Fibroblast of skin of scalp (primary cell): ENCODE measurements around the gene HSD3B7.

Experiments used
- DNase-seq: peaks from one replicate; pipeline ENCODE4 v3.0.0-alpha.2; 2013

HSD3B7 gene

GRCh38 chr16:30957456-30958174, 27.4 kb upstream of the HSD3B7 start, which contains the start of gene SETD1A:
TSS of gene SETD1A (plus strand) at chr16:30957754. CDS start at chr16:30958732, 978 bp downstream.
- peak; percentile 97 for DNase-seq

DNA sequence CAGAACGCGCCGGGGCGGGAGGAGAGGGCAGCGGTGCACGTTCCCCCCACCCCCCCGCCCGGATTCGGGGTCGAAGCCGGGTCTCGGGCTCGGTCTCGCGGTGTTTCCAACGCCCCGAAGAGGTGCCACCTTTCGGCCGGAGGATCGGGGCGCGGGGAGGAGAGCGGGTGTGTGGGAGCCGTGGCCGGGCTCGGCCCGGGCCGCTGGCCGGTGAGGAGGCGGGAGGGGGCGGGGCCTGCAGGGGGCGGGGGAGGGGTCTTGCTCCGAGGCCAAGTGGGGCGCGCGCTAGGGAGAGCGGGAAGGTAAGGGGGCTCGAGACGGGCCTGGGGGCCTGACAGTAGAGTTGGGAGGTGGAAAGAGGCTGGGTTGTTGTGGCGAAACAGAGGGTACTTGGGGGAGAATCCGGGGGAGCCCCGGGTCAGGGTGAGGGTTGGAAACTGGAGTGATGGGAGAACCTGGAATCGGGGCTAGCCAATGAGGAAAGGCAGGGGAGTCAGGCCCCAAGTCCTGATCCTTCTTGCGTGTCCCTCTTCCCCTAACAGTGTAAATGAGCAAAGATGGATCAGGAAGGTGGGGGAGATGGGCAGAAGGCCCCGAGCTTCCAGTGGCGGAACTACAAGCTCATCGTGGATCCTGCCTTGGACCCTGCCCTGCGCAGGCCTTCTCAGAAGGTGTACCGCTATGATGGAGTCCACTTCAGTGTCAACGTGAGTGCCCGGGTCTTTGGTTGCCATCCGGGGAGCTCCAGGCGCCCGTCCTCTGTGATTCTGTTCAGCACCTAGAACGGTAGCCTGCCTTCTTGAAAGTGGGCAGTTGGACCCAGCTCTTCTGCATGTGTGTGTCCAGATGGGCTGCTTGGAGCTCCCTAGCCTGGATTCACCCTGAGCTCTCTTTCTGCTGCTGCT, 26.6 kb upstream of the HSD3B7 start:
- DNase-seq = peak; percentile 58

GRCh38 chr16:30961384-30961783, 23.6 kb upstream of the HSD3B7 start:
- no peak for DNase-seq

- DNase-seq = no peak
These were observed 21.0 kb upstream of the HSD3B7 start for GRCh38 chr16:30963925-30964511.

DNA sequence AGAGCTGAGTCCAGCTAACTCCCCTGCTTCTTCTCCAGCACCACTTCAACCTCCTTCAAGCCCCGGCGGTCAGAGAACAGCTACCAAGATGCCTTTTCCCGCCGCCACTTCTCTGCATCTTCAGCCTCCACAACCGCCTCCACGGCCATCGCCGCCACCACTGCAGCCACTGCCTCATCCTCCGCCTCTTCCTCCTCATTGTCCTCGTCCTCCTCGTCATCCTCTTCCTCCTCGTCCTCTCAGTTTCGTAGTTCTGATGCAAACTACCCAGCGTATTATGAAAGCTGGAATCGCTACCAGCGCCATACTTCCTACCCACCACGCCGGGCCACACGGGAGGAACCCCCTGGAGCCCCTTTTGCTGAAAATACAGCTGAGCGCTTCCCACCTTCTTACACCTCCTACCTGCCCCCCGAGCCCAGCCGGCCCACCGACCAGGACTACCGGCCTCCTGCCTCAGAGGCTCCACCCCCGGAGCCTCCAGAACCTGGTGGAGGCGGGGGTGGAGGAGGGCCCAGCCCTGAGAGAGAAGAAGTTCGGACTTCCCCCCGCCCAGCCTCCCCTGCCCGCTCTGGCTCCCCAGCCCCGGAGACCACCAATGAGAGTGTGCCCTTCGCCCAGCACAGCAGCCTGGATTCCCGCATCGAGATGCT, 20.3 kb upstream of the HSD3B7 start:
- no peak for DNase-seq

- DNase-seq = no peak
These were observed 19.6 kb upstream of the HSD3B7 start for GRCh38 chr16:30965436-30965835.

- no peak for DNase-seq
These were observed 18.9 kb upstream of the HSD3B7 start for GRCh38 chr16:30966033-30966619.

GRCh38 chr16:30967795-30968194, 17.2 kb upstream of the HSD3B7 start:
- DNase-seq = no peak

- no peak for DNase-seq
These were observed 15.7 kb upstream of the HSD3B7 start for GRCh38 chr16:30969246-30969842.

DNA sequence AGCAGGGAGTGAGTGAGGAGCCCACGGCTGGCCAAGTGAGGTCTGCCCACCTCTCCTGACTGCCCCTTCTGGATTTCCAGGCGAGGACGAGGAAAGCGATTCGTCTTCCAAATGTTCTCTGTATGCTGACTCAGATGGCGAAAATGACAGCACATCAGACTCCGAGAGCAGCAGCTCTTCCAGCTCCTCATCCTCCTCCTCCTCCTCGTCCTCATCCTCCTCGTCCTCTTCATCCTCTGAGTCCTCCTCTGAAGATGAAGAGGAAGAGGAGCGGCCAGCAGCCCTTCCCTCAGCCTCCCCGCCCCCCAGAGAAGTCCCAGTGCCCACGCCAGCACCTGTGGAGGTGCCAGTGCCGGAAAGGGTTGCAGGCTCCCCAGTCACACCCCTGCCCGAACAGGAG, 13.7 kb upstream of the HSD3B7 start:
- DNase-seq = no peak

DNA sequence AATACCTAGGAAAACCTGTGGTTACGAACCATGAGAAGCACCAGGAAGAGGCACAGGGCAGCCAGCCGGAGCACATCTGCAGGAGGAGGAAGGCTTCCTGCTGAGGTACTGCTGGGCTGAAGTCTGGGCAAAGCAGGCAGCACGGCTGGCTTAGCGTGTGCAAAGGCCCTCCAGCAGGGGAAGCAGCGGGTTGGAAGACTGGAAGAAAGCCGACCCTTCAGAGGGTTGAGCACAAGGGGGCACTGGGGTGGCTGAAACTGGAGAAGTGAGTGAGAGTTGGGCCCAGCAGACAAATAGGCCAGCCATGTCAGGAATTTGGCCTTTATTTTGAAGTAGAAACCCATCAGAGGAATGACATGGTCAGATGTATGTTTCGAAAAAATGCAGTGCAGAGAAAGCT, 12.1 kb upstream of the HSD3B7 start:
- DNase-seq = peak; percentile 38

DNA sequence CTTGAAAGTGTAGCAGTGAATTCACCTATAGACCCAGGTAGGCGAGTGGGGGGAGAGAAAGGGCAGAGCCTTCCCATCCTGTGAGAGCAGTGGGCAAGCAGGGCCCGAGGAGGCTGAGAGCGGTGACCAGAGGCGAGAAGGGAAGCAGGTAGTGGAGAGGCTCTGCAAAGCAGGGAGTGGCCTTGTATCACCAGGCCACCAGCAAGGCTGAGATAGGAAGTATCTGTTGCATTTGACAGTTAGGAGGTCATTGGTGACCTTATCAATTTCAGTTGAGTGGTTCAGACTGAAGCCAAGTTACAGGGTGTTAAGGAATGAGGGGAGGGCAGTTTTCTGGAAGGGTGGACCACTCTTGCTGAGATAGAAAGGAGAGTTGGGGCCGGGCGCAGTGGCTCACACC, 10.7 kb upstream of the HSD3B7 start:
- no peak for DNase-seq

DNA sequence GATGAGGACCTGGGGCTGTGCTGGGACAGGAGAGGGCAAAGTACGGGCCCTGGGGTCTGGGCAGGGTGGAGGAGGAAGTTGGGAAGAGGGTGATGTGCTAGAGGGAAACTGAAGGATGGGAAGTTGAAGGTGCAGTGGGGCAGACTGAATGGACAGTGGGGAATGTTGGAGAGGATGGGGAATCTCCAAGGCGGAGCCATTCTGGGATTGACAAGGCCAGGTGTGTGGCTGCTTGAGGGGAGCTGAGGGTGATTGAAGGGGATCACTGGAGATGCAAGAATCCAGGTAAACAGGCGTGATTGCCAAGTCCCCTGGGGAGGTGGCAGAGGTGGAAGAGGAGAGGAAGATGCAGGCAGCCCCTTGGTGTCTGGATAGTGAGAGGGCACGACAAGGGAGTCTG, 8.5 kb upstream of the HSD3B7 start:
- no peak for DNase-seq

DNA sequence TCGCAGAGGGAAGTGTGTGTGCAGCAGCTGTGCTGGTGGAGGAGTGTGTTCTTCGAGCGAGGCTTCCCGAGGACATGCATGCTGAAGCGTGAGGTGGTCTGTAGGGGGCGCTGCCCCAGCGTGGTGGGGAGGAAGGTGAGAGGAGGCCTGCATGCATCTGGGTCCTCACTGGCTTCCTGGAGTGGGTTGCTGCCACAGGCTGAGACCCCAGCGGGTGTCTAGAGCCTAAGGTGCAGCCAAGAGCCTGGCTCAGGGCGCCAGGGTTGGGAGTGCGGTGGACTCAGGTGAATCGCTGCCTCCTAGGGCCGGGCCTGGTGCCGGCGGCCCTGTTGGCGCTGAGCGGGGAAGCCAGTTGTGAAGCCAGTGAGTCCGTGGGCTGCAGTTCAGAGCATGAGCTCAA, 7.5 kb upstream of the HSD3B7 start:
- DNase-seq = no peak

- no peak for DNase-seq
These were observed 5.6 kb upstream of the HSD3B7 start for GRCh38 chr16:30979170-30980022.

DNA sequence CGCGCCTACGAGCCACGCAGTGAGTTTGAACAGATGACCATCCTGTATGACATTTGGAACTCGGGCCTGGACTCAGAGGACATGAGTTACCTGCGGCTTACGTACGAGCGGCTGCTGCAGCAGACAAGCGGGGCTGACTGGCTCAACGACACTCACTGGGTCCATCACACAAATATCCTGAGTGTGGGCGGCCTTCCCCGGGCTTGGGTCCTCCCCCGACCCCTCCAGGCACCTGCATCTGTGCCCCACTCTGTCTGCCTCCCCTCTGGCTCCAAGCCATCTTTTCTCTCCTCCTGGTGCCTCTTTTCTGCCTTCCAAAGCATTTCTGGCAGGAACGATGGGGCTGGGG, 5.0 kb upstream of the HSD3B7 start:
- DNase-seq = no peak

- DNase-seq = no peak
These were observed 4.6 kb upstream of the HSD3B7 start for GRCh38 chr16:30980434-30980833.

DNA sequence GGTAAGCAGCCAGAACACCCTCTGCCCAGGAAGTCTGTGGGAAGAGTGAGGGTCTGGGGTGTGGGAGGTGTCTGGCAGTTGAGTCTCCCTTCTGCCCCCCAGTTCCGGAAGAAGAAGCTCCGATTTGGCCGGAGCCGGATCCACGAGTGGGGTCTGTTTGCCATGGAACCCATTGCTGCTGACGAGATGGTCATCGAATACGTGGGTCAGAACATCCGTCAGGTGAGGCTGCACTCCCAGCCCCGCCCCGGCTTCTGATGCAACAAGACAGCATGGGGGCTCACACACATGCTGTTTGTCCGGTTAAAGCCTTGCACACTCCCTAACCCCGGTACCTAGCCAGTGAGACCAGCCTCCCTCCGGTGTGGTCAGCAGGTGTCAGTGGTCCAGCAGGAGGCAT, 4.0 kb upstream of the HSD3B7 start:
- no peak for DNase-seq

GRCh38 chr16:30982548-30983288, 2.3 kb upstream of the HSD3B7 start:
- peak; percentile 27 for DNase-seq

GRCh38 chr16:30983289-30983889, 1.6 kb upstream of the HSD3B7 start:
- DNase-seq = no peak
